Activated CD8-positive, alpha-beta memory T cell treated with anti-CD3 and anti-CD28 coated beads, Interleukin-2, amount 10 ng/mL, durations not matched to agents 7 days and 5 days (primary cell): ENCODE data around the gene PREB. TPM values are rescaled to one million over a fixed set of nuclear protein-coding genes. Genes with fewer than 3 reads are reported as not detected.
"Not testable (repeated sequence)": the region's sequence is repeated elsewhere in the genome, so short reads cannot be mapped to it uniquely, and the experiment has no call there.

Experiments
- ATAC-seq: fragments of 150-1000 bp; cut with Tn5 transposase; one replicate; pipeline ENCODE4 v1.10.0; 2021; ENCODE audit warnings: moderate library complexity
- CTCF ChIA-PET: fragments of 350-600 bp; sonication (Branson Sonifier 250); formaldehyde crosslinking; loops from one replicate; lab custom pipeline; 2021; ENCODE audit warnings: antibody characterized with exemption; lab: Charles Lee
- DNase-seq: peaks from one replicate; pipeline ENCODE4 v3.0.0-alpha.2; 2020
- H3K27ac Mint-ChIP-seq: one replicate; pipeline ENCODE4 v1.8.0; 2021; ENCODE audit warnings: mild to moderate bottlenecking, mixed read lengths
- H3K27me3 Mint-ChIP-seq: one replicate; pipeline ENCODE4 v1.8.0; 2021; ENCODE audit warnings: mixed read lengths
- H3K36me3 Mint-ChIP-seq: one replicate; pipeline ENCODE4 v1.8.0; 2021; ENCODE audit warnings: mild to moderate bottlenecking, mixed read lengths
- H3K4me1 Mint-ChIP-seq: one replicate; pipeline ENCODE4 v1.8.0; 2021; ENCODE audit warnings: mixed read lengths
- H3K4me3 Mint-ChIP-seq: one replicate; pipeline ENCODE4 v1.8.0; 2021; ENCODE audit warnings: mild to moderate bottlenecking, moderate library complexity, mixed read lengths
- H3K9me3 Mint-ChIP-seq: one replicate; pipeline ENCODE4 v1.8.0; 2022; ENCODE audit warnings: low read depth, mixed read lengths
- total RNA-seq, 2 experiments: library from RNA; stranded (reverse); gene quantifications; one replicate each; pipeline ENCODE4 v1.2.3, GENCODE V29; 2021

PREB gene
- total RNA-seq: 10 to 100 TPM; 61.6 to 69.4 TPM

- peak within 1 kb of the TSS; percentile 93 for H3K4me3 Mint-ChIP-seq
- DNase-seq: peak; percentile 99
- H3K36me3 Mint-ChIP-seq: peaks cover 12% of the 10 kb centered on the region
- CTCF ChIA-PET: interaction anchor here (0.8 to 3.3 kb wide), 20 partner anchors 8 to 287 kb away, joined by 3 to 32 read pairs (median 4); partner anchors contain the start of genes ABHD1, AGBL5 and TRIM54
- H3K27me3 Mint-ChIP-seq: no peaks in the 10 kb centered on the region
- no peaks in the 10 kb centered on the region for H3K9me3 Mint-ChIP-seq
- ATAC-seq: peak; percentile 98
- peak within 1 kb of the TSS; percentile 97 for H3K27ac Mint-ChIP-seq
- peaks cover 26% of the 10 kb centered on the region for H3K4me1 Mint-ChIP-seq
Observed at GRCh38 chr2:27133905-27134780, at the start of gene PREB. Gene PREB, minus strand, starts transcription at chr2:27134636. Its CDS starts 215 bp downstream, at chr2:27134421.

GRCh38 chr2:27184115-27184514, 49.7 kb upstream of the PREB start:
- DNase-seq: no peak
- Mint-ChIP-seq H3K4me1 (peaks cover 2% of the 10 kb centered on the region), H3K4me3 (no peak overlapping the region), H3K27me3 (peaks cover 64% of the 10 kb centered on the region), H3K9me3 (no peaks in the 10 kb centered on the region), H3K27ac (no peak overlapping the region), H3K36me3 (no peaks in the 10 kb centered on the region)
- no peak for ATAC-seq
- CTCF ChIA-PET: interaction anchor here (2.5 kb wide), 1 partner anchor 14 kb away, joined by 11 read pairs; no protein-coding TSS in a partner anchor

- Mint-ChIP-seq H3K4me1 (peaks cover 2% of the 10 kb centered on the region), H3K4me3 (no peak overlapping the region), H3K9me3 (no peaks in the 10 kb centered on the region), H3K27ac (no peak overlapping the region), H3K36me3 (no peaks in the 10 kb centered on the region), H3K27me3 (peaks cover 71% of the 10 kb centered on the region)
- no peak for DNase-seq
- no peak for ATAC-seq
- CTCF ChIA-PET: no interaction called here
Observed at GRCh38 chr2:27182346-27182745, 47.9 kb upstream of the PREB start.

- Mint-ChIP-seq H3K27me3 (peaks cover 61% of the 10 kb centered on the region), H3K27ac (no peak overlapping the region), H3K4me3 (no peak overlapping the region), H3K36me3 (no peaks in the 10 kb centered on the region), H3K9me3 (no peaks in the 10 kb centered on the region), H3K4me1 (peaks cover 2% of the 10 kb centered on the region)
- ATAC-seq (no peak), DNase-seq (no peak)
- CTCF ChIA-PET: interaction anchor here (0.9 kb wide), 1 partner anchor 218 kb away, joined by 3 read pairs; no protein-coding TSS in a partner anchor
Observed at GRCh38 chr2:27179344-27180000, 45.0 kb upstream of the PREB start.

GRCh38 chr2:27178469-27178868, 44.0 kb upstream of the PREB start:
- Mint-ChIP-seq H3K9me3 (no peaks in the 10 kb centered on the region), H3K4me1 (no peaks in the 10 kb centered on the region), H3K27ac (no peak overlapping the region), H3K27me3 (peaks cover 53% of the 10 kb centered on the region), H3K36me3 (no peaks in the 10 kb centered on the region), H3K4me3 (no peak overlapping the region)
- CTCF ChIA-PET: interaction anchor here (1.0 to 1.2 kb wide), 4 partner anchors 9 to 101 kb away, joined by 3 read pairs; no protein-coding TSS in a partner anchor
- DNase-seq (no peak), ATAC-seq (no peak)

GRCh38 chr2:27177441-27178351, 43.3 kb upstream of the PREB start:
- H3K36me3 Mint-ChIP-seq: no peaks in the 10 kb centered on the region
- CTCF ChIA-PET: interaction anchor here (0.6 to 1.2 kb wide), 5 partner anchors 8 to 235 kb away, joined by 3 read pairs; no protein-coding TSS in a partner anchor
- H3K4me1 Mint-ChIP-seq: no peaks in the 10 kb centered on the region
- H3K27ac Mint-ChIP-seq: no peak overlapping the region
- H3K4me3 Mint-ChIP-seq: no peak overlapping the region
- no peaks in the 10 kb centered on the region for H3K9me3 Mint-ChIP-seq
- peaks cover 48% of the 10 kb centered on the region for H3K27me3 Mint-ChIP-seq
- ATAC-seq (no peak), DNase-seq (no peak)

- DNase-seq, H3K36me3 Mint-ChIP-seq, ATAC-seq, H3K9me3 Mint-ChIP-seq, H3K4me1 Mint-ChIP-seq, H3K4me3 Mint-ChIP-seq, H3K27ac Mint-ChIP-seq: not testable (repeated sequence)
- CTCF ChIA-PET: interaction anchor here (1.1 to 1.6 kb wide), 2 partner anchors 9 to 76 kb away, joined by 3 to 4 read pairs; no protein-coding TSS in a partner anchor
- H3K27me3 Mint-ChIP-seq: peaks cover 39% of the 10 kb centered on the region
Observed at GRCh38 chr2:27175781-27176180, 41.3 kb upstream of the PREB start.

GRCh38 chr2:27175330-27175729, 40.9 kb upstream of the PREB start:
- Mint-ChIP-seq H3K4me1 (peaks cover 2% of the 10 kb centered on the region), H3K4me3 (no peak overlapping the region), H3K9me3 (no peaks in the 10 kb centered on the region), H3K36me3 (no peaks in the 10 kb centered on the region), H3K27ac (no peak overlapping the region), H3K27me3 (peaks cover 39% of the 10 kb centered on the region)
- ATAC-seq (no peak), DNase-seq (no peak)
- CTCF ChIA-PET: interaction anchor here (1.2 to 1.6 kb wide), 2 partner anchors 11 to 76 kb away, joined by 3 to 4 read pairs; no protein-coding TSS in a partner anchor

GRCh38 chr2:27174638-27175037, 40.2 kb upstream of the PREB start:
- Mint-ChIP-seq H3K9me3 (no peaks in the 10 kb centered on the region), H3K27me3 (peaks cover 34% of the 10 kb centered on the region), H3K36me3 (no peaks in the 10 kb centered on the region), H3K4me3 (no peak overlapping the region), H3K27ac (no peak overlapping the region), H3K4me1 (peaks cover 2% of the 10 kb centered on the region)
- CTCF ChIA-PET: interaction anchor here (1.2 to 1.6 kb wide), 2 partner anchors 11 to 75 kb away, joined by 3 to 4 read pairs; no protein-coding TSS in a partner anchor
- DNase-seq (no peak), ATAC-seq (no peak)

- Mint-ChIP-seq H3K27ac (no peak overlapping the region), H3K27me3 (peaks cover 18% of the 10 kb centered on the region), H3K4me3 (no peak overlapping the region), H3K36me3 (no peaks in the 10 kb centered on the region), H3K9me3 (no peaks in the 10 kb centered on the region), H3K4me1 (peaks cover 2% of the 10 kb centered on the region)
- DNase-seq (no peak), ATAC-seq (no peak)
- CTCF ChIA-PET: interaction anchor here (1.8 to 2.6 kb wide), 5 partner anchors 13 to 131 kb away, joined by 5 to 24 read pairs (median 11); no protein-coding TSS in a partner anchor
Observed at GRCh38 chr2:27171351-27171848, 37.0 kb upstream of the PREB start.

- H3K27ac Mint-ChIP-seq: no peak overlapping the region
- DNase-seq (no peak), ATAC-seq (no peak)
- H3K27me3 Mint-ChIP-seq: peaks cover 16% of the 10 kb centered on the region
- no peak overlapping the region for H3K4me3 Mint-ChIP-seq
- H3K4me1 Mint-ChIP-seq: peaks cover 2% of the 10 kb centered on the region
- no peaks in the 10 kb centered on the region for H3K36me3 Mint-ChIP-seq
- no peaks in the 10 kb centered on the region for H3K9me3 Mint-ChIP-seq
- CTCF ChIA-PET: interaction anchor here (1.1 to 2.6 kb wide), 17 partner anchors 14 to 300 kb away, joined by 3 to 24 read pairs (median 5); partner anchors contain the start of genes ABHD1, ATRAID, PREB and PRR30
Observed at GRCh38 chr2:27170581-27171337, 36.3 kb upstream of the PREB start.
